Measurements from ENCODE around the gene ZNF432. TPM values are rescaled to one million over a fixed set of nuclear protein-coding genes. Genes with fewer than 3 reads are reported as not detected.
A peak's percentile ranks its signal among the peaks of the same experiment; 100 is the strongest.

ZNF432 gene
- total and polyA plus RNA-seq, 2 of the 13 experiments (the other 11 are each of a cell fraction or from before 2014, with no cell fraction given), result 4.1 to 8.7 TPM

DNA sequence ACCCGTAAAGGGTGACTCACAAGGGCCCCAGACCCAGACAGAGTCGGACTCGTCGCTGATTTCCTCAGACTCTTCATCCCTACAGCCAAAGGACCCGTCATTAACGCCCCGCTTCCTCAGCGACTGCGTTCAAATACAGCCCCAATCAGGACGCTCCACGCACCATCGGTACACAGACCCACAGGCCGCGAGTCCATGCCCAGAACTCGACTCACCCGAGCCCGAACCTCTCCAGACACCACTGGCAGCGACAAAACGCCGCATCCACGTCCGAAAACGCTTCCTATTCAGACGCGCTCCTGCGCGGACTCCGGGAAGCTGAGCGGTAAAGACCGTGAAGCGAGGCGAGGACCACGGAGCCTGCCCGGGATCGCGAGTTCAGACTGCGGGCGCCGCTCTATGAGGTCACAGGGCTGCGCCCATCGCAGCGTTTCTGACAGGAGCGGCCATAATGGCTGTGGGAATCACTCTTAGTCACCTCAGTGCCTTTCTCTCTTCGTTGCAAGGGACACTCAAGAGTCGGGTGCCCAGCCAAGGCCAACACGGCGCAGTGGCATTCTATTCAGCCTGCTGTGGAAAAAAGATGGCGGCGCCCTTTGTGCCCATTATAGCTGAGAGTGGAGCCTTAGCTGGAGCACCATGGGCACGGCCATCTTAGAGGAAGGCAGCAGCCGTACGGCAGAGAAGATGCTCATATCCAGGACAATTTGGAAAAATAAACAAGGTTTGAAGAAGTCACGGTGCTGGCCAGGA is 20.4 kb downstream of the ZNF432 start, which contains the start of gene ZNF614 (continued):
- TF ChIP-seq HINFP (CRISPR knock-in tag; IDR thresholded peaks at IDR 0.05; ENCODE audit: low read depth) (peak; percentile 58; the same call in 1 of the 2 replicates), NFE2L1 (CRISPR knock-in tag; IDR thresholded peaks at IDR 0.05; ENCODE audit: borderline replicate concordance) (no peak; the same call in 1 of the 2 replicates), ZZZ3 (CRISPR knock-in tag; IDR thresholded peaks at IDR 0.05; ENCODE audit: borderline replicate concordance) (peak; percentile 94), ARHGAP35 (CRISPR knock-in tag; IDR thresholded peaks at IDR 0.05; ENCODE audit: borderline replicate concordance) (peak; percentile 23; the same call in 1 of the 2 replicates), RBM22 (optimal IDR thresholded peaks at IDR 0.05; ENCODE audit: low read length) (no peak), ELF1 (CRISPR knock-in tag; IDR thresholded peaks at IDR 0.05) (no peak; the same call in none of the 2 replicates), AGO1 (IDR thresholded peaks at IDR 0.05; ENCODE audit: low read depth, low read length, poor library complexity, severe bottlenecking) (no peak), RFX3 (CRISPR knock-in tag; IDR thresholded peaks at IDR 0.05) (no peak), MIER3 (CRISPR knock-in tag; IDR thresholded peaks at IDR 0.05; ENCODE audit: borderline replicate concordance) (peak; percentile 64; the same call in 1 of the 2 replicates), CBX2 (IDR thresholded peaks at IDR 0.05; ENCODE audit: low read depth, low read length) (no peak), CBX2 (CRISPR knock-in tag; IDR thresholded peaks at IDR 0.05; ENCODE audit: low read depth) (no peak), PRMT3 (CRISPR knock-in tag; IDR thresholded peaks at IDR 0.05; ENCODE audit: borderline replicate concordance, low read depth) (no peak), FOXP1 (IDR thresholded peaks at IDR 0.05) (no peak), FOXP1 (CRISPR knock-in tag; IDR thresholded peaks at IDR 0.05) (no peak; the same call in 1 of the 2 replicates), CBX5 (CRISPR knock-in tag; IDR thresholded peaks at IDR 0.05; ENCODE audit: borderline replicate concordance) (0 out of 2 replicates have a peak, but pooled peaks have one; percentile 63), FOXA1 (IDR thresholded peaks at IDR 0.05) (no peak), FOXA1 (CRISPR knock-in tag; IDR thresholded peaks at IDR 0.05) (peak; percentile 24; the same call in 1 of the 2 replicates), ZNF460 (CRISPR knock-in tag; IDR thresholded peaks at IDR 0.05; ENCODE audit: borderline replicate concordance) (no peak), POLR2AphosphoS5 (IDR thresholded peaks at IDR 0.05; ENCODE audit: low read depth, low read length) (peak; percentile 92), RAD51 (IDR thresholded peaks at IDR 0.05; ENCODE audit: borderline replicate concordance) (no peak), ZFP36 (IDR thresholded peaks at IDR 0.05; ENCODE audit: borderline replicate concordance, low read depth, low read length, partially characterized antibody) (no peak), NFIC (IDR thresholded peaks at IDR 0.05; ENCODE audit: low read length) (no peak), KDM5B (CRISPR knock-in tag; IDR thresholded peaks at IDR 0.05; ENCODE audit: borderline replicate concordance) (peak; percentile 87)
- TF ChIP-seq, protein P1, sequence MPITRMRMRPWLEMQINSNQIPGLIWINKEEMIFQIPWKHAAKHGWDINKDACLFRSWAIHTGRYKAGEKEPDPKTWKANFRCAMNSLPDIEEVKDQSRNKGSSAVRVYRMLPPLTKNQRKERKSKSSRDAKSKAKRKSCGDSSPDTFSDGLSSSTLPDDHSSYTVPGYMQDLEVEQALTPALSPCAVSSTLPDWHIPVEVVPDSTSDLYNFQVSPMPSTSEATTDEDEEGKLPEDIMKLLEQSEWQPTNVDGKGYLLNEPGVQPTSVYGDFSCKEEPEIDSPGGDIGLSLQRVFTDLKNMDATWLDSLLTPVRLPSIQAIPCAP (CRISPR knock-in tag; IDR thresholded peaks at IDR 0.05; ENCODE audit: low read depth), result no peak
- TF ChIP-seq, protein P2, sequence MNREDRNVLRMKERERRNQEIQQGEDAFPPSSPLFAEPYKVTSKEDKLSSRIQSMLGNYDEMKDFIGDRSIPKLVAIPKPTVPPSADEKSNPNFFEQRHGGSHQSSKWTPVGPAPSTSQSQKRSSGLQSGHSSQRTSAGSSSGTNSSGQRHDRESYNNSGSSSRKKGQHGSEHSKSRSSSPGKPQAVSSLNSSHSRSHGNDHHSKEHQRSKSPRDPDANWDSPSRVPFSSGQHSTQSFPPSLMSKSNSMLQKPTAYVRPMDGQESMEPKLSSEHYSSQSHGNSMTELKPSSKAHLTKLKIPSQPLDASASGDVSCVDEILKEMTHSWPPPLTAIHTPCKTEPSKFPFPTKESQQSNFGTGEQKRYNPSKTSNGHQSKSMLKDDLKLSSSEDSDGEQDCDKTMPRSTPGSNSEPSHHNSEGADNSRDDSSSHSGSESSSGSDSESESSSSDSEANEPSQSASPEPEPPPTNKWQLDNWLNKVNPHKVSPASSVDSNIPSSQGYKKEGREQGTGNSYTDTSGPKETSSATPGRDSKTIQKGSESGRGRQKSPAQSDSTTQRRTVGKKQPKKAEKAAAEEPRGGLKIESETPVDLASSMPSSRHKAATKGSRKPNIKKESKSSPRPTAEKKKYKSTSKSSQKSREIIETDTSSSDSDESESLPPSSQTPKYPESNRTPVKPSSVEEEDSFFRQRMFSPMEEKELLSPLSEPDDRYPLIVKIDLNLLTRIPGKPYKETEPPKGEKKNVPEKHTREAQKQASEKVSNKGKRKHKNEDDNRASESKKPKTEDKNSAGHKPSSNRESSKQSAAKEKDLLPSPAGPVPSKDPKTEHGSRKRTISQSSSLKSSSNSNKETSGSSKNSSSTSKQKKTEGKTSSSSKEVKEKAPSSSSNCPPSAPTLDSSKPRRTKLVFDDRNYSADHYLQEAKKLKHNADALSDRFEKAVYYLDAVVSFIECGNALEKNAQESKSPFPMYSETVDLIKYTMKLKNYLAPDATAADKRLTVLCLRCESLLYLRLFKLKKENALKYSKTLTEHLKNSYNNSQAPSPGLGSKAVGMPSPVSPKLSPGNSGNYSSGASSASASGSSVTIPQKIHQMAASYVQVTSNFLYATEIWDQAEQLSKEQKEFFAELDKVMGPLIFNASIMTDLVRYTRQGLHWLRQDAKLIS (CRISPR knock-in tag; IDR thresholded peaks at IDR 0.05), result 0 out of 2 replicates have a peak, but pooled peaks have one; percentile 29
